CD4-positive, alpha-beta T cell treated with Interleukin-1 beta for 1 hour (primary cell): ENCODE data around the gene CPED1.

ENCODE experiments used
- DNase-seq, 2 donors: peaks; one replicate each; pipeline ENCODE4 v3.0.0-alpha.2; 2020 to 2022

The CPED1 gene

GRCh38 chr7:121331574-121331973, 343.1 kb downstream of the CPED1 start:
- DNase-seq = no peak

DNA sequence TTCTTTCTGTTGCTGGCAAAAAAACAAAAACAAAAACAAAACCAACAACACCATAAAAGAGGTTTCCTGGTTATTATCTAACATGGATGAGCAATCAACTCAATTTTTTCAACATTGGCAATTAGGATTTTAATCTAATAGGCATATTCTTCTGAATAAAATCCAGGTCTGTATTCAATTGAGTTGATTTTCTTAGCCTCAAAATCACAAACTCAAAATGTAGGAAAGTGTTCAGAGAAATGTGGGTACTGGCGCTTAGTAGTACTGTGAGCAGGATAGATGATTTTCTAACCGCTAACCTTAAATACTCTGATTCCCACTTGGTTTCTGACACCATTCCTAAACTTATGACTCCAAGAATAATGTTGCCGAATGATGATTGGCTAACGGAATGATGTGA, 345.9 kb downstream of the CPED1 start:
- no peak for DNase-seq

- no peak for DNase-seq
These were observed 346.6 kb downstream of the CPED1 start for GRCh38 chr7:121334875-121335648.

DNA sequence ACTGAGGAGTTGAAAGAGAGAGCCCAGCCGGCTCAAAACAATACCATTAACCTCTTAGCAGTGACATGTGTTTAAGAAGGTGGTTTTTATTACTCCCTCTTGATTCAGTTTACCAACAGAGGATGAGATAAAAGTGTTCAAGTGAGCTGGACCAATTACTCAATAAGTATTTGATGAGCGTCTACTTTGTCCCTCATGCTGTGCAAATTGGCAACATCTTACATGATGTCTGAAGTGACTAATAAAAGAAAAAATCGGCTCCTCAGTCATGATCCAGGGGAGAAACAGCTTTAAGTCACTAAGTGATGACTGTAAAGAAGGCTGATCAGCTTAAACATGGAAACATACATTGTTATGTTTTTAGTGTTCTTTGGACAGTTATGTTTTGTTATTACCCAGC, 348.1 kb downstream of the CPED1 start:
- no peak for DNase-seq

GRCh38 chr7:121337398-121337797, 348.9 kb downstream of the CPED1 start:
- DNase-seq = no peak

DNA sequence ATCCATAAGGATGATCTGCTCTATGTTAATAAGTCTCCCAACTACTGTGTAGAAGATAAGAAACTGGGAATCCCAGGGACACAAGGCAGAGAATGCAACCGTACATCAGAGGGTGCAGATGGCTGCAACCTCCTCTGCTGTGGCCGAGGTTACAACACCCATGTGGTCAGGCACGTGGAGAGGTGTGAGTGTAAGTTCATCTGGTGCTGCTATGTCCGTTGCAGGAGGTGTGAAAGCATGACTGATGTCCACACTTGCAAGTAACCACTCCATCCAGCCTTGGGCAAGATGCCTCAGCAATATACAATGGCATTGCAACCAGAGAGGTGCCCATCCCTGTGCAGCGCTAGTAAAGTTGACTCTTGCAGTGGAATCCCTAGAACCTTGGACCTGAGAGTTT, 350.6 kb downstream of the CPED1 start:
- DNase-seq = no peak

GRCh38 chr7:121341933-121342332, 353.4 kb downstream of the CPED1 start:
- no peak for DNase-seq

DNA sequence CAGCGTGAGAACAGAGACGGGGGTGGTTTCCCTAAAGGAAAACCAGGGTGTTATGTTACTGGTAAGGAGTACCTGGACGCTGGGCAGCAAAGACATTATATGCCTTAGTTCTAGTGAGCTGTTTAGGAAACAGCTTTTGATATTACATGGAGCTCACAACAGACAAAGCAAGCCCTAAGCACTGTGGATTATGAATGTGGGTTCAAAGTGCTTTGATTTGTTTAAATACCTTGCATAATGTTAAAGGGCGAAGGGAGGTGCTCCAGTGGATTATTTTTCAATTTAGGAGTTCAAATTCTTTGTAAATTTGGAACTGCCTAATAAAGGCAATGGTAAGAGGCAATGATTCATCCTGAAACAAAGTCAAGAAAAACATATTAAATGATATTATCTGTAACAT, 354.1 kb downstream of the CPED1 start:
- no peak for DNase-seq

DNA sequence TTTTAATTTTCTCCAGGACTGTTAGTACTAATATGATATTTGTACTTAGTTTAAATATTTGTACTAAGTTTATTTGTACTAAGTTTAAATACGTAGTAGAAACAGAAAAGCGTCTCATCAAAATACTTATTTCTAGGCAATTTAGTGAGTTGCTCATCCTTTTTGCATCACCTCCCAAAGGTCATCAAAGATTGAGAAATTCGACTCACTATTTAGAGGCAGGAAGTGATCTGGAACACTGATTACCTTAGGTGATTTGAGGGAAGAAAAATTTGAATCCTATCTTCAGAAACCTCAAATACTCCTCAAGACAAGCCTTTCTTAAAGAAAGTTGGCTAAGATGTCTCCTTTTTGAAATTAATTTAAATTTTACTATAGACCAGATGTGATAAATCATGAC, 354.8 kb downstream of the CPED1 start:
- no peak for DNase-seq

DNA sequence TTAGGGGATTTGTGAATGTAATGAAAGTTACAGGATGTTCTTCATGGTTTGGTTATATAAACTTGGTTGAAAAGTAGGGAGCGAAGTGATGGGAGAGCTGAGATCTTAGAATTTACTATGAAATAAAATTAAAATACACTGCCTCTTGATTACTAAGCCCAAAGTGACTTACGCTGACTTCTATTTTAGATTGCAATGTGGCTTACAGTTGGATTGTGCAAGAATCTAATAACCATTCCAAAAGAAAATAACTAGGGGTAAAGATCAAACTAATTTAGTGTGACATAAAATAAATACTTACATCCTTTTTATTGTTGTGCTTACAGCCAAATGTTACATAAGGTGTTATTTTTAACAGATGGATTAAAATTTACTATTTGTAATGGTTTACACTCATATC, 355.6 kb downstream of the CPED1 start:
- no peak for DNase-seq

DNA sequence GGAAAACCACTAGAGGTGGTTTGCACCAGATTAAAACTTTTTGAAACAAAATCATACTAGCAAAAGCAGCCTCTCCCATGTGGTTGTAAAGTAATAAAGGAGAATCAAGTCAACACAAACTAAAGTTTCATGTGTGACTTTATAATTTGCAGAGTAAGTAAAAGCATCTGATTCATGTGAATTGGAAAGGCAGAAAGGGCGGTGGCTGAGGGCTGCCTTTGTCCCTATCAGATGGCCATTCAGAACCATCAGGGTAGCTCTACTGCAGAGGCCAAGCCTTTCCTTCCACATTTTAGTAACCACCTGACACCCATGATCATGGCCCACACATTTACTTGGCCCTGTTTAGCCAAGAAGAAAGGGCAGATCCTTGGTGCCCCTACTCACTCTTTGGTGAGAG, 356.0 kb downstream of the CPED1 start:
- no peak for DNase-seq
